DMS153 (cell line): ENCODE data around the gene SFXN1.
A peak's percentile ranks its signal among the peaks of the same experiment; 100 is the strongest.
"Not testable (repeated sequence)": the region's sequence is repeated elsewhere in the genome, so short reads cannot be mapped to it uniquely, and the experiment has no call there.

Experiments
- DNase-seq: peaks from one replicate; lab custom pipeline; 2025; lab: John Stamatoyannopoulos, UW

The SFXN1 gene

GRCh38 chr5:175478384-175479124, at the start of gene SFXN1:
SFXN1 (plus strand) TSS chr5:175478560; CDS start chr5:175492104, 13,544 bp downstream.
- peak; percentile 45 for DNase-seq

- no peak for DNase-seq
These were observed 43.6 kb upstream of the SFXN1 start for GRCh38 chr5:175434800-175435199.

- no peak for DNase-seq
These were observed 42.0 kb upstream of the SFXN1 start for GRCh38 chr5:175436359-175436758.

GRCh38 chr5:175438234-175438857, 40.0 kb upstream of the SFXN1 start:
- DNase-seq, result no peak

GRCh38 chr5:175443514-175444059, 34.8 kb upstream of the SFXN1 start:
- no peak for DNase-seq

GRCh38 chr5:175444060-175444904, 34.1 kb upstream of the SFXN1 start, which contains the start of gene DRD1:
DRD1 (minus strand) TSS chr5:175444182; CDS start chr5:175443099, 1,083 bp downstream.
- no peak for DNase-seq

GRCh38 chr5:175444905-175445456, 33.4 kb upstream of the SFXN1 start:
- no peak for DNase-seq

- DNase-seq, result not testable (repeated sequence)
These were observed 32.0 kb upstream of the SFXN1 start for GRCh38 chr5:175446378-175446777.

- DNase-seq, result no peak
These were observed 30.8 kb upstream of the SFXN1 start for GRCh38 chr5:175447571-175447970.

- no peak for DNase-seq
These were observed 30.1 kb upstream of the SFXN1 start for GRCh38 chr5:175448276-175448675.

GRCh38 chr5:175452166-175452565, 26.2 kb upstream of the SFXN1 start:
- DNase-seq, result peak; percentile 3

GRCh38 chr5:175454338-175454737, 24.0 kb upstream of the SFXN1 start:
- not testable (repeated sequence) for DNase-seq

- DNase-seq, result no peak
These were observed 22.1 kb upstream of the SFXN1 start for GRCh38 chr5:175456105-175456742.

- DNase-seq, result no peak
These were observed 20.9 kb upstream of the SFXN1 start for GRCh38 chr5:175457466-175457865.

GRCh38 chr5:175460126-175460525, 18.2 kb upstream of the SFXN1 start:
- DNase-seq, result no peak

GRCh38 chr5:175460552-175460951, 17.8 kb upstream of the SFXN1 start:
- no peak for DNase-seq

- DNase-seq, result no peak
These were observed 17.0 kb upstream of the SFXN1 start for GRCh38 chr5:175461370-175461769.

GRCh38 chr5:175463641-175464040, 14.7 kb upstream of the SFXN1 start:
- DNase-seq, result peak; percentile 54

GRCh38 chr5:175464074-175464941, 14.1 kb upstream of the SFXN1 start:
- DNase-seq, result peak; percentile 45

GRCh38 chr5:175464942-175465233, 13.5 kb upstream of the SFXN1 start:
- DNase-seq, result no peak

GRCh38 chr5:175465282-175465681, 13.1 kb upstream of the SFXN1 start:
- no peak for DNase-seq
